Liver (tissue), 9 donors: ENCODE data around the gene PIK3R3. TPM values are rescaled to one million over a fixed set of nuclear protein-coding genes. Genes with fewer than 3 reads are reported as not detected.

Source experiments
- DNase-seq: peaks from one replicate; pipeline ENCODE4 v3.0.0-alpha.2; 2017; ENCODE audit warnings: low spot score
- H3K27ac ChIP-seq, 2 donors: one replicate each; pipeline ENCODE4 v1.7.0; 2013; ENCODE audit warnings: inconsistent platforms in 2 of 2, low read length in 2 of 2, control low read depth in 1 of 2, low read depth in 1 of 2, mild to moderate bottlenecking in 1 of 2
- H3K27me3 ChIP-seq, 4 donors: one replicate each; pipeline versions ENCODE4 v1.6.1 to v1.7.0; 2013; ENCODE audit warnings: low read length in 3 of 4, inconsistent platforms in 1 of 4, mild to moderate bottlenecking in 1 of 4, moderate library complexity in 1 of 4; ENCODE audit not compliant: control insufficient read depth in 4 of 4, insufficient read depth in 4 of 4
- H3K36me3 ChIP-seq, 4 donors: one replicate each; pipeline versions ENCODE4 v1.6.1 to v1.7.0; 2013; ENCODE audit warnings: low read length in 3 of 4, mild to moderate bottlenecking in 3 of 4, low read depth in 1 of 4, moderate library complexity in 1 of 4; ENCODE audit not compliant: control insufficient read depth in 4 of 4, insufficient read depth in 3 of 4
- H3K4me1 ChIP-seq, 4 donors: one replicate each; pipeline versions ENCODE4 v1.6.1 to v1.7.0; 2013; ENCODE audit warnings: low read length in 3 of 4, mild to moderate bottlenecking in 3 of 4, moderate library complexity in 1 of 4; ENCODE audit not compliant: control insufficient read depth in 4 of 4, insufficient read depth in 4 of 4
- H3K4me3 ChIP-seq, 3 donors: one replicate each; pipeline versions ENCODE4 v1.6.1 to v1.7.0; 2013; ENCODE audit warnings: low read length in 3 of 3, control low read depth in 1 of 3, low read depth in 1 of 3, mild to moderate bottlenecking in 1 of 3
- H3K9ac ChIP-seq, 2 donors: one replicate each; pipeline ENCODE4 v1.7.0; 2013; ENCODE audit warnings: low read length in 2 of 2, mild to moderate bottlenecking in 2 of 2, moderate library complexity in 2 of 2, control low read depth in 1 of 2, low read depth in 1 of 2
- H3K9me3 ChIP-seq, 4 donors: one replicate each; pipeline versions ENCODE4 v1.6.1 to v1.7.0; 2013; ENCODE audit warnings: low read length in 3 of 4; ENCODE audit not compliant: control insufficient read depth in 4 of 4
- EGR1 ChIP-seq, 2 donors: IDR thresholded peaks; 2 replicates each; pipeline ENCODE4 v1.6.1; 2016 to 2018; ENCODE audit warnings: antibody characterized with exemption in 2 of 2, low read depth in 2 of 2
- FOXA1 ChIP-seq: IDR thresholded peaks from 2 replicates; pipeline ENCODE4 v1.6.1; 2016; ENCODE audit warnings: antibody characterized with exemption
- FOXA2 ChIP-seq: IDR thresholded peaks from 2 replicates; pipeline ENCODE4 v1.6.1; 2016; ENCODE audit warnings: antibody characterized with exemption
- GABPA ChIP-seq, 2 donors: IDR thresholded peaks in 1 of 2; conservative IDR thresholded peaks in 1 of 2; 2 replicates each; pipeline ENCODE4 v1.6.1; 2016; ENCODE audit warnings: antibody characterized with exemption in 2 of 2, mild to moderate bottlenecking in 1 of 2, moderate library complexity in 1 of 2
- HNF4A ChIP-seq, 2 donors: conservative IDR thresholded peaks; 2 replicates each; pipeline ENCODE4 v1.6.1; 2016; ENCODE audit warnings: antibody characterized with exemption in 2 of 2, mild to moderate bottlenecking in 2 of 2
- HNF4G ChIP-seq: IDR thresholded peaks from 2 replicates; pipeline ENCODE4 v1.6.1; 2016; ENCODE audit warnings: antibody characterized with exemption
- JUND ChIP-seq, 2 donors: IDR thresholded peaks; 2 replicates each; pipeline ENCODE4 v1.6.1; 2016; ENCODE audit warnings: antibody characterized with exemption in 2 of 2
- NR2F2 ChIP-seq: IDR thresholded peaks from 2 replicates; pipeline ENCODE4 v1.6.1; 2016; ENCODE audit warnings: antibody characterized with exemption
- RAD21 ChIP-seq, 2 donors: IDR thresholded peaks; 2 replicates each; pipeline ENCODE4 v1.6.1; 2016; ENCODE audit warnings: antibody characterized with exemption in 2 of 2, mild to moderate bottlenecking in 2 of 2
- RXRA ChIP-seq, 2 donors: IDR thresholded peaks; 2 replicates each; pipeline ENCODE4 v1.6.1; 2017 to 2018; ENCODE audit warnings: antibody characterized with exemption in 2 of 2, mild to moderate bottlenecking in 1 of 2
- SP1 ChIP-seq: IDR thresholded peaks from 2 replicates; pipeline ENCODE4 v1.6.1; 2018; ENCODE audit warnings: antibody characterized with exemption, mild to moderate bottlenecking
- TAF1 ChIP-seq: conservative IDR thresholded peaks from 2 replicates; pipeline ENCODE4 v1.6.1; 2016; ENCODE audit warnings: antibody characterized with exemption, mild to moderate bottlenecking
- YY1 ChIP-seq: IDR thresholded peaks from 2 replicates; pipeline ENCODE4 v1.6.1; 2016; ENCODE audit warnings: antibody characterized with exemption, mild to moderate bottlenecking
- WGBS: extraction: QIAGEN DNeasy Blood & Tissue Kit; methylation state at CpG from one replicate; pipeline ENCODE4 v1.1.7; 2013; 5-methylcytosine and 5-hydroxymethylcytosine counted together
- polyA plus RNA-seq, 2 donors: library from polyadenylated mRNA; stranded (reverse) in 1 of 2; unstranded in 1 of 2; fragments of 200-250 nt in 1 of 2; fragments of >200 nt in 1 of 2; fragmentation: Nextera tagmentation in 1 of 2; extraction: Ambion mirVana in 1 of 2; gene quantifications; one replicate each; pipeline versions ENCODE4 v1.2.1 to v1.2.3, GENCODE V29; 2013 to 2015
- total RNA-seq, 2 donors: library from RNA; depleted of rRNA; stranded (reverse); fragments of >200 nt; gene quantifications; one replicate each; pipeline ENCODE4 v1.2.3, GENCODE V29; 2014
- TF ChIP-seq, protein P1 (sequence below): IDR thresholded peaks from 2 replicates; pipeline ENCODE4 v1.6.1; 2016; ENCODE audit warnings: antibody characterized with exemption
- TF ChIP-seq, protein P2 (sequence below): IDR thresholded peaks from 2 replicates; pipeline ENCODE4 v1.6.1; 2016; ENCODE audit warnings: antibody characterized with exemption
- TF ChIP-seq, protein P3 (sequence below): fragments of 150-350 bp; IDR thresholded peaks from 2 replicates; pipeline ENCODE4 v1.5.1; 2017; ENCODE audit warnings: improper control_type of control experiment, low read depth, low read length; ENCODE audit not compliant: missing input control
- TF ChIP-seq, protein P4 (sequence below): IDR thresholded peaks from 2 replicates; pipeline ENCODE4 v1.6.1; 2016; ENCODE audit warnings: antibody characterized with exemption
- TF ChIP-seq, protein P5 (sequence below): IDR thresholded peaks from 2 replicates; pipeline ENCODE4 v1.6.1; 2016; ENCODE audit warnings: antibody characterized with exemption, mild to moderate bottlenecking
- donor health status: healthy.
- donor health status: healthy.
- donor health status: healthy.
- donor health status: healthy.
- donor health status: healthy.

Gene PIK3R3
- total and polyA plus RNA-seq, 4 donors = 1.5 to 4.6 (median 2.7) TPM

DNA sequence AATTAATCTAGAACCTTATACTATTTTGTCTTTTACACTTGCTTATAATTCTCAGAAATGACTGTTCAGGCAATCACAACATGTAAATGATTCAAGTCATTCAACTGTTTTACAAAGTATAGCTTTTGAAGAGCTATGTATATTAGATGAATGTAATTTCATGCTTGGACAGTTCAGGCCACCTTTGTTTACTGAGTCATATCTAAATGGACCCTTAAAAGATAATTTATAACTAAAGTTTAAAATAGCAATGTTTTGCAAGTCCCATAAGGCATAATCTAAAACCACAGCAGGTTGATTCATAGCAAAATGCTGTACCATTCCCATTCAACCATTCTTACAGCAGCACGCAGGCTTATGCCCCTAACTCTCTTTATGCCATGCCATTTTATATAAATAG is 64.8 kb downstream of the PIK3R3 start:
- 97% methylated on average over 1 of the region's 1 CpG for WGBS
- Histone ChIP-seq H3K36me3 (no peaks in the 10 kb centered on the region), H3K4me3 (no peak overlapping the region), H3K27ac (no peak overlapping the region), H3K9ac (no peak overlapping the region), H3K9me3 (no peaks in the 10 kb centered on the region), H3K27me3 (no peaks in the 10 kb centered on the region), H3K4me1 (peaks cover 0 to 8% (median 1%) of the 10 kb centered on the region in 4 donors)
- TF ChIP-seq, protein P1, sequence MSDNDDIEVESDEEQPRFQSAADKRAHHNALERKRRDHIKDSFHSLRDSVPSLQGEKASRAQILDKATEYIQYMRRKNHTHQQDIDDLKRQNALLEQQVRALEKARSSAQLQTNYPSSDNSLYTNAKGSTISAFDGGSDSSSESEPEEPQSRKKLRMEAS = no peak
- TF ChIP-seq NR2F2 (no peak), RAD21 (IDR thresholded peaks at IDR 0.05) (no peak)
- no peak for DNase-seq

DNA sequence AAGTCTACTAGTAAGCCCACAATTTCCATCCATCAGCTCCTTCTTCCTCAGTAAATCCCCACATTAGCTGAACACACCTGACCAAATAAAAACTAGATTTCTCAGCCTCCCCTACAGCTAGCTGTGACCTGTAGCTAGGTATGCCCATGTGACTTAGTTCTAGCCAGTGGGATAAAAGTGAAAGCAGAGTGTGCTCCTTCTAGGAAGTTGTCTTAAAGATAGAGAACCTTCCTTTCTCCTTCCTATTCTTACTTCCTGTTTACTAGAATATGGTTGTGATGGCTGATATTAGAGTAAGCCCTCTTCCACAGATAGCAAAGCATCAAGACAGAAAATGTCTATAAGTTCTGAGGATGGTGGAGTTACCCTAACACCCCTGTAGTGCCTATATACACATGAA is 67.0 kb downstream of the PIK3R3 start:
- H3K4me3 ChIP-seq = no peak overlapping the region
- H3K4me1 ChIP-seq = peaks cover 0 to 8% (median 1%) of the 10 kb centered on the region in 4 donors
- H3K9ac ChIP-seq = no peak overlapping the region
- no peak for DNase-seq
- H3K27ac ChIP-seq = no peak overlapping the region
- no peaks in the 10 kb centered on the region for H3K27me3 ChIP-seq
- TF ChIP-seq TAF1 (no peak), JUND (IDR thresholded peaks at IDR 0.05) (no peak), HNF4A (conservative IDR thresholded peaks at IDR 0.05) (no peak), RAD21 (IDR thresholded peaks at IDR 0.05) (no peak), FOXA2 (no peak), SP1 (no peak), RXRA (IDR thresholded peaks at IDR 0.05) (no peak), FOXA1 (no peak), NR2F2 (no peak), HNF4G (no peak), YY1 (no peak), GABPA (IDR thresholded peaks at IDR 0.05 in 1 of 2, conservative IDR thresholded peaks at IDR 0.05 in 1 of 2) (no peak), EGR1 (IDR thresholded peaks at IDR 0.05; ENCODE audit: low read depth in 2 of 2) (no peak)
- TF ChIP-seq, protein P2, sequence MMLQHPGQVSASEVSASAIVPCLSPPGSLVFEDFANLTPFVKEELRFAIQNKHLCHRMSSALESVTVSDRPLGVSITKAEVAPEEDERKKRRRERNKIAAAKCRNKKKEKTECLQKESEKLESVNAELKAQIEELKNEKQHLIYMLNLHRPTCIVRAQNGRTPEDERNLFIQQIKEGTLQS = no peak
- TF ChIP-seq, protein P3, sequence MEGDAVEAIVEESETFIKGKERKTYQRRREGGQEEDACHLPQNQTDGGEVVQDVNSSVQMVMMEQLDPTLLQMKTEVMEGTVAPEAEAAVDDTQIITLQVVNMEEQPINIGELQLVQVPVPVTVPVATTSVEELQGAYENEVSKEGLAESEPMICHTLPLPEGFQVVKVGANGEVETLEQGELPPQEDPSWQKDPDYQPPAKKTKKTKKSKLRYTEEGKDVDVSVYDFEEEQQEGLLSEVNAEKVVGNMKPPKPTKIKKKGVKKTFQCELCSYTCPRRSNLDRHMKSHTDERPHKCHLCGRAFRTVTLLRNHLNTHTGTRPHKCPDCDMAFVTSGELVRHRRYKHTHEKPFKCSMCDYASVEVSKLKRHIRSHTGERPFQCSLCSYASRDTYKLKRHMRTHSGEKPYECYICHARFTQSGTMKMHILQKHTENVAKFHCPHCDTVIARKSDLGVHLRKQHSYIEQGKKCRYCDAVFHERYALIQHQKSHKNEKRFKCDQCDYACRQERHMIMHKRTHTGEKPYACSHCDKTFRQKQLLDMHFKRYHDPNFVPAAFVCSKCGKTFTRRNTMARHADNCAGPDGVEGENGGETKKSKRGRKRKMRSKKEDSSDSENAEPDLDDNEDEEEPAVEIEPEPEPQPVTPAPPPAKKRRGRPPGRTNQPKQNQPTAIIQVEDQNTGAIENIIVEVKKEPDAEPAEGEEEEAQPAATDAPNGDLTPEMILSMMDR = no peak
- TF ChIP-seq, protein P4, sequence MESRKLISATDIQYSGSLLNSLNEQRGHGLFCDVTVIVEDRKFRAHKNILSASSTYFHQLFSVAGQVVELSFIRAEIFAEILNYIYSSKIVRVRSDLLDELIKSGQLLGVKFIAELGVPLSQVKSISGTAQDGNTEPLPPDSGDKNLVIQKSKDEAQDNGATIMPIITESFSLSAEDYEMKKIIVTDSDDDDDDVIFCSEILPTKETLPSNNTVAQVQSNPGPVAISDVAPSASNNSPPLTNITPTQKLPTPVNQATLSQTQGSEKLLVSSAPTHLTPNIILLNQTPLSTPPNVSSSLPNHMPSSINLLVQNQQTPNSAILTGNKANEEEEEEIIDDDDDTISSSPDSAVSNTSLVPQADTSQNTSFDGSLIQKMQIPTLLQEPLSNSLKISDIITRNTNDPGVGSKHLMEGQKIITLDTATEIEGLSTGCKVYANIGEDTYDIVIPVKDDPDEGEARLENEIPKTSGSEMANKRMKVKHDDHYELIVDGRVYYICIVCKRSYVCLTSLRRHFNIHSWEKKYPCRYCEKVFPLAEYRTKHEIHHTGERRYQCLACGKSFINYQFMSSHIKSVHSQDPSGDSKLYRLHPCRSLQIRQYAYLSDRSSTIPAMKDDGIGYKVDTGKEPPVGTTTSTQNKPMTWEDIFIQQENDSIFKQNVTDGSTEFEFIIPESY = no peak
- TF ChIP-seq, protein P5, sequence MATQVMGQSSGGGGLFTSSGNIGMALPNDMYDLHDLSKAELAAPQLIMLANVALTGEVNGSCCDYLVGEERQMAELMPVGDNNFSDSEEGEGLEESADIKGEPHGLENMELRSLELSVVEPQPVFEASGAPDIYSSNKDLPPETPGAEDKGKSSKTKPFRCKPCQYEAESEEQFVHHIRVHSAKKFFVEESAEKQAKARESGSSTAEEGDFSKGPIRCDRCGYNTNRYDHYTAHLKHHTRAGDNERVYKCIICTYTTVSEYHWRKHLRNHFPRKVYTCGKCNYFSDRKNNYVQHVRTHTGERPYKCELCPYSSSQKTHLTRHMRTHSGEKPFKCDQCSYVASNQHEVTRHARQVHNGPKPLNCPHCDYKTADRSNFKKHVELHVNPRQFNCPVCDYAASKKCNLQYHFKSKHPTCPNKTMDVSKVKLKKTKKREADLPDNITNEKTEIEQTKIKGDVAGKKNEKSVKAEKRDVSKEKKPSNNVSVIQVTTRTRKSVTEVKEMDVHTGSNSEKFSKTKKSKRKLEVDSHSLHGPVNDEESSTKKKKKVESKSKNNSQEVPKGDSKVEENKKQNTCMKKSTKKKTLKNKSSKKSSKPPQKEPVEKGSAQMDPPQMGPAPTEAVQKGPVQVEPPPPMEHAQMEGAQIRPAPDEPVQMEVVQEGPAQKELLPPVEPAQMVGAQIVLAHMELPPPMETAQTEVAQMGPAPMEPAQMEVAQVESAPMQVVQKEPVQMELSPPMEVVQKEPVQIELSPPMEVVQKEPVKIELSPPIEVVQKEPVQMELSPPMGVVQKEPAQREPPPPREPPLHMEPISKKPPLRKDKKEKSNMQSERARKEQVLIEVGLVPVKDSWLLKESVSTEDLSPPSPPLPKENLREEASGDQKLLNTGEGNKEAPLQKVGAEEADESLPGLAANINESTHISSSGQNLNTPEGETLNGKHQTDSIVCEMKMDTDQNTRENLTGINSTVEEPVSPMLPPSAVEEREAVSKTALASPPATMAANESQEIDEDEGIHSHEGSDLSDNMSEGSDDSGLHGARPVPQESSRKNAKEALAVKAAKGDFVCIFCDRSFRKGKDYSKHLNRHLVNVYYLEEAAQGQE = no peak
- TF ChIP-seq, protein P1 = no peak
- H3K36me3 ChIP-seq = no peaks in the 10 kb centered on the region
- H3K9me3 ChIP-seq = no peaks in the 10 kb centered on the region
